MM.1S (cell line): ENCODE results near the gene NUDT1.

Experiments
- EZH2 ChIP-seq: fragments of 300-600 bp; sonication (generic); optimal IDR thresholded peaks from 2 replicates; pipeline ENCODE3; 2017; ENCODE audit warnings: low read depth, mild to moderate bottlenecking, antibody characterized with exemption, low read length, mixed read lengths
- TF ChIP-seq, protein P1 (sequence below): fragments of 300-600 bp; sonication (generic); IDR thresholded peaks from 2 replicates; pipeline ENCODE4 v1.5.1; 2016; ENCODE audit warnings: antibody characterized with exemption, low read length, mixed read lengths

DNA sequence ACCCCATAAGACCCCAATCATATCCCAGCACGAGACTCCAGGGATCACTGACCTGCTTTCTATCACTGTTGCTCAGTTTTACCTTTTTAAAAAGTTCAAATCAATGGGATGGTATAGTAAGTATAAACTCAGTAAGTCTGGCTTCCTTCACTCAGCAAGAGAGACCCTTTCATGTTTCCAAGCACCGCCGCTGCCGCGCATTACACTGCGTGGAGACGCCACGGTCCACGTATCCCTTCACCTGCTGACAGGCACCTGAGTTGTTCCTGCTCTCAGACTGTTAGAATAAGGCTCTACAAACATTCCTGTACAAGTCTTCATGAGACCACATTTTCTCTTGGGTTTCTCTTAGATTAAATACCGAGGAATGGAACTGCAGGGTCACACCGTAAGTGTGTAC lies 37.6 kb upstream of the NUDT1 start:
- TF ChIP-seq, protein P1, sequence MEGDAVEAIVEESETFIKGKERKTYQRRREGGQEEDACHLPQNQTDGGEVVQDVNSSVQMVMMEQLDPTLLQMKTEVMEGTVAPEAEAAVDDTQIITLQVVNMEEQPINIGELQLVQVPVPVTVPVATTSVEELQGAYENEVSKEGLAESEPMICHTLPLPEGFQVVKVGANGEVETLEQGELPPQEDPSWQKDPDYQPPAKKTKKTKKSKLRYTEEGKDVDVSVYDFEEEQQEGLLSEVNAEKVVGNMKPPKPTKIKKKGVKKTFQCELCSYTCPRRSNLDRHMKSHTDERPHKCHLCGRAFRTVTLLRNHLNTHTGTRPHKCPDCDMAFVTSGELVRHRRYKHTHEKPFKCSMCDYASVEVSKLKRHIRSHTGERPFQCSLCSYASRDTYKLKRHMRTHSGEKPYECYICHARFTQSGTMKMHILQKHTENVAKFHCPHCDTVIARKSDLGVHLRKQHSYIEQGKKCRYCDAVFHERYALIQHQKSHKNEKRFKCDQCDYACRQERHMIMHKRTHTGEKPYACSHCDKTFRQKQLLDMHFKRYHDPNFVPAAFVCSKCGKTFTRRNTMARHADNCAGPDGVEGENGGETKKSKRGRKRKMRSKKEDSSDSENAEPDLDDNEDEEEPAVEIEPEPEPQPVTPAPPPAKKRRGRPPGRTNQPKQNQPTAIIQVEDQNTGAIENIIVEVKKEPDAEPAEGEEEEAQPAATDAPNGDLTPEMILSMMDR: no peak
- TF ChIP-seq EZH2: no peak
